ENCODE measurements around the gene DRC7.
"Not testable (repeated sequence)": the region's sequence is repeated elsewhere in the genome, so short reads cannot be mapped to it uniquely, and the experiment has no call there.

DRC7 gene

DNA sequence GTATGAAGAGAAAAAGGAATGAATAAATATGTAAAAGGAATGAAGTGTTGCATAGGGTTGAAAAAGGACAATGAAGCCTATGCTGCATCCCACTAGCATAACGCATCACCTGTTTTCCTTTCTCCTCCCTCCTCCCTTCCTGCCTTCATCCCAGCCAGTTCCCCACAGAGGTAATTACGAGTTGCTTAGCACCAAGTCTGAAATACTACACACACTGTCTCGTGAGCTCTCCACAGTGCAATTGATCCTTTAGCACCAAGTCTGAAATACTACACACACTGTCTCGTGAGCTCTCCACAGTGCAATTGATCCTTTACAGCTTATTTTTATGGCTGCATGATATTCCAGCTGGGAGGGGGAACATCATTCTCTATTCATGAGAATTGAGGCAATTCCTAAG, 1.1 kb upstream of the DRC7 start:
- DNase-seq (ENCODE audit: low read depth): no peak

DNA sequence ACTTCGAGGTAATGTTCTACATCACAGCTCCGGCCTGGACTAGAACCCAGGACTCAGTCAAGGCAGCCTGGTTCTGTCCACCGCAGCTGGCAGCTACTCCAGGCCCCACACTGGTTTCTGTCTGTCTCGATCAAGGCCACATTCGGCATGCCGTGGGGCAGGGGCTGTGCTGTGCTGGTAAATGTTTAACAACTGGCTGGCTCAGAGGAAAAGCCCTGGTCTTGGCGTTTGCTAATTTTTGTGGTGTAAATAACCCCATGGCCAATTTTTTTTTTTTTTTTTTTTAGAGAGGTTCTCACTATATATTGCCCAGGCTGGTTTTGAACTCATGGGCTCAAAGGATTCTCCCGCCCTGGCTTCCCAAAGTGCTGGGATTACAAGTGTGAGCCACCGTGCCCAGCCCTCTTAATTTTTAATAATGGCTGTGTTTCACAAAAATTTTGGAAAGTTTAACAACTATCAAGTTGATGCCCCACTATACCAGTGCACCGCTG, 328 bp upstream of the DRC7 start:
- no peak for DNase-seq (ENCODE audit: low read depth)

DNA sequence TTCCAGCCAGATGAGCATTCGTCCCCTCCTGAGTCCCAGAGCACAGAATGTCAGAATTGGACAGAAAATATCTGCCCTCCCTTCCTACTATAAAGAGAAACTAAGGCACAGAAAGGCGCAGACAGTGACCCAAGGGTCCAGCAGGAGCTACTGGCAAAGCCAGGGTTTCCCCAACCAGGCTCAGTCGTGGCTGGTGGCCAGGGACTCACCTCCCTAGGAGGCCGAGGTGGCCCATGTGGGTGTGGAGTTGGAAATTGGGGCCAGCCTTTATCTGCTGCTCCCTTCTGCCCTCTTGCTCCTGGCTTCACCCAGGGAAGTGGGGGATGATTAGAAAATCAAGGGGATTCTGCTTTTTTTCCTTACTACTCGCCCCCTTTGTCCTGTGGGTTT, 1.1 kb downstream of the DRC7 start:
- DNase-seq (ENCODE audit: low read depth): no peak

DNA sequence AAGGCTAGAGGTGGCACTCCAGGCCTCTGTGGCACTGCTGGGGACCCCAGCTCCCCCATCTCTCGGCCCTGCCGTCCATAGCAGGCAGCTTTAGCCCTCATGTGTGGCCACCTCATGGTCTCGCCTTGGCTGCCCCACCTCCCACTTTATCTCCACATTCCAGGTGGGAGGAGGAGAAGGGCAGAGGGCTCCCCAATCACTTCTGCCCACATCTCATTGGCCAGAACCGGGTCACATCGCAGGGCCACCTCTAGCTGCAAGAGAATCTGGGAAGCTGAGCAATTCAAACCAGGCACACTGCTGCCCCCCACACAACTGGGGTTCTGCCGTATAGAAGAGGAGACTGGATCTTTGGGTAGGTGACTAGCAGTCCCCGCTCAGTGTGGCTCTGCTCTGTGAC, 1.6 kb downstream of the DRC7 start:
- DNase-seq (ENCODE audit: low read depth): no peak

DNA sequence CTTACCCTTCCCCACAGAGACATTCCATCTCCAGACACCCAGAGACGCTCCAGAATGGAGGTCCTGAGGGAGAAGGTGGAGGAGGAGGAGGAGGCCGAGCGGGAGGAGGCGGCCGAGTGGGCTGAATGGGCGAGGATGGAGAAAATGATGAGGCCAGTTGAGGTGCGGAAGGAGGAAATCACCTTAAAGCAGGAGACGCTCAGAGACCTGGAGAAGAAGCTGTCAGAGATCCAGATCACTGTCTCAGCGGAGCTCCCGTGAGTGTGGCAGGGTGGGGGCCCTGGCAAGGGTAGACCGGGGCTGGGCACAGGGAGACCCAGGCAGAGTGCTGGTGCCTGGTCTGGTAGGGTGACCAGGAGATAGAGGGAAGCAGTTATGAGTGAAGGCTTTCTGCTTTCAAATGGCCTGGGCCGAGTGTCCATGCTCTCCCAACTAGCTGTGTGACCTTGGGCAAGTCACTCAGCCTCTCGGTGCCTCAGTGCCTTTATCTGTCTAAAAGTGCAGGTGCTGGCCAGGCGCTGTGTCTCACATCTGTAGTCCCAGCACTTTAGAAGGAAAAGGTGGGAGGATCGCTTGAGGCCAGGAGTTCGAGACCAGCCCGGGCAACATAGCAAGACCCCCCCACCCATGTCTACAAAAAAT, 3.4 kb downstream of the DRC7 start:
- no peak for DNase-seq (ENCODE audit: low read depth)

DNA sequence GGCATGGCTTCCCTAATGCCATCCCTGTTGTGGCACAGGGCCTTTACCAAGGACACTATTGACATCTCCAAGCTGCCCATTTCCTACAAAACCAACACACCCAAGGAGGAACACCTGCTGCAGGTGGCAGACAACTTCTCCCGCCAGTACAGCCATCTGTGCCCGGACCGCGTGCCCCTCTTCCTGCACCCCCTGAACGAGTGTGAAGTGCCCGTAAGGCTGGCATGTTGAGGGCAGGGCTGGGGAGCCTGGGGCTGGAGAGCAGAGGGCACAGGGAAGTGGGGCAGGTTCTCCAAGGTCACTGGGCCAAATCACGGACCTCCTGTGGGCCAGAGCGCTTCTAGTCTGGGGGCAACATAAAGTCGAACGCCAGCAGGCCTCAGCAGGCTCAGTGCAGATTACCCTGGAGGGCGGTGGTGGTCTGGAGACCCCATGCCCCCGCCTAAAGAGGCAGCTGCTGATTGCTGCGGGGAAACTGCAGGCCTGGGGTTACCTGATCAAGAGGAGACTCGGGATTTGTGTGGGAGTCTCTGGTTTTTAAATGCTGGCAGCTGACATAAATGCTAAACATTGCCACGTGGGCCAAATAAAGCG, 4.3 kb downstream of the DRC7 start:
- DNase-seq (ENCODE audit: low read depth): no peak

DNA sequence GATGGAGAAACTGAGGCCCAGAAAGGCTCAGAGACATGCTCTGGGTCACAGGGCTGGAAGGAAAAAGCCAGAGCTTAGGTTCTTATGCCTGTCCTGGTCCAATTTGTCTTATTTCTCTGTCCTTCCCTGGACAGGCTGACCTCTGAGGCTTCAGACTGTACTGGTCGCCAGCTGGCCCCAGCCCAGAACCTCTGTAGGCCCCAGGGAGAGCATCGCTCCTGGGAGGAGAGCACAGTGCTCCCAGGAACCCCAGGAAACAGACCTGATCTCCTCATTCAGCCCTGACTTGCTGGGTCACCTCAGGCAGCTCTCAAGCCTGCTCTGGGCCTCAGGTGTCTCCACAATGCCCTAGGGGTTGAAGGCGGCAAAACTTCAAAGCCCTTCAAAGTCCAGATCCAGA, 4.9 kb downstream of the DRC7 start:
- no peak for DNase-seq (ENCODE audit: low read depth)

DNA sequence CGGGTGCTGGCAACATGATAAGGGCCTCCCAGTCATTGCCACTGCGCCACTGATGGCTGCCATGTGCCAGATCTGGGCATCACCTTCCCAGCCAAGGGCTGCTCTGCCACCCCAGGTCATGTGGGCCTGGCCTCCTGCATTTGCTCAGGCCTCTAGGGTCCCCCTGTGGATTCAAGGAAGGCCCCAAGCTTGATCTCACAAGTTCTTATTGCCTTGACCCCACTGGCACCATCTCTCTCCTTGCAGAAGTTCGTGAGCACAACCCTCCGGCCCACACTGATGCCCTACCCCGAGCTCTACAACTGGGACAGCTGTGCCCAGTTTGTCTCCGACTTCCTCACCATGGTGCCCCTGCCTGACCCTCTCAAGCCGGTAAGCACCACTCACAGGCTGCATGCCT, 5.3 kb downstream of the DRC7 start:
- no peak for DNase-seq (ENCODE audit: low read depth)

DNA sequence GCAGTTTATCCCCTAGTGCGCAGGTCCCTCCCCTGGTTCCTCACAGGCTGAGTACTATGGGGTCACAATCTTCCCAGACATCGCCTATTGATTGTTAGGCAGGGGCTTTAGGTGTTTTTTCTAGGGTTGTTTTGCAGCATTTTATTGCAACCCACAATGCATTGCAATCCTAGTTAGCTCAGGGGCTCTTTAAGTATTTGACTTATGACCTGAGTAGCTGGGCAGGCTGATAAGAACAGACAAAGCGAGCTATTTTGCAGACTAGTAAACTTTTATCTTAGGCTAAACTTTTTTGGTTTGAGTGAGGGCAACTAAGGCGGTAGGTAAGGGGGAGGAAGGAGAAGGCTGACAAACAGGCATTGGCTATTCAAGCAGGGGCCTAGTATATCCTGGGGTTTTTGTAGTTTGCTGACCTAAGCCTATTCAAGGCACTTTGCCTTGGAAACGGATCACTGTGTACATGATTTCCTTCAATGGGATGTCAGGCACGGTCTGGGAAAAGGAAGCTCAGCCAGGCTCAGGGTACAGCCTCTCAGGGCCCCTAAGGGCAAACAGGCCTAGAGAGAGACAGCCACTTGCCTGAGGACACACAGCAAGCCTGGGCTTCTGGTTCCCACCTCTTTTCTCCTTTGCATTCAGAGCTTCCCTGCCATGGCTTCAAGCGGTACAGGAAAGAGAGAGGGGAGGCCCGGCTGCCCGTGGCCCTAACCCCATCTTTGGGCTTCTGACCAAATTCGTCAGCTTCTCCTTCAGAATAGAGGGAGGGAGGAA, 6.4 kb downstream of the DRC7 start:
- no peak for DNase-seq (ENCODE audit: low read depth)

DNA sequence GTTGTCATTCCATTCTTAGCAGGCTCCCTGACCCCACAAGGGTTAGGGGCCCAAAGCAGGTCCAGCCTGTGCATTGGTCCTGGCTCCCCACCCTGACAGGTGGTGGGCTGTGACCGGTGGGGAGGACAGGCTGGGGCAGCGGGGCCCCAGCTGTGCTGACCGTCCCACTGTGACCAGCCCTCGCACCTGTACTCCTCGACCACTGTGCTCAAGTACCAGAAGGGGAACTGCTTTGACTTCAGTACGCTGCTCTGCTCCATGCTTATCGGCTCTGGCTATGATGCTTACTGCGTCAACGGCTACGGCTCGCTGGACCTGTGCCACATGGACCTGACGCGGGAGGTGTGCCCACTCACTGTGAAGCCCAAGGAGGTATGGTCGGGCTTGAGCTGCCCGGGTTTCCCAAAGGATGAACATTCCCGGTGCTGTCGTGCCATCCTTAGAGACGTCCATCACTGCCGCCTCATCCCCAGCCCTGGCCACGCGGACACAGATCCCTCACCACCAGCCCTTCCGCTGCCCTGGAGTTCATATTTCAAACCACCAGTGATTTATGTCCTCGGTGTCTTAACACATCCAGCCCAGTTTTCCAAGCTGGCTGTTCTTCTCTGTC, 7.3 kb downstream of the DRC7 start:
- no peak for DNase-seq (ENCODE audit: low read depth)

DNA sequence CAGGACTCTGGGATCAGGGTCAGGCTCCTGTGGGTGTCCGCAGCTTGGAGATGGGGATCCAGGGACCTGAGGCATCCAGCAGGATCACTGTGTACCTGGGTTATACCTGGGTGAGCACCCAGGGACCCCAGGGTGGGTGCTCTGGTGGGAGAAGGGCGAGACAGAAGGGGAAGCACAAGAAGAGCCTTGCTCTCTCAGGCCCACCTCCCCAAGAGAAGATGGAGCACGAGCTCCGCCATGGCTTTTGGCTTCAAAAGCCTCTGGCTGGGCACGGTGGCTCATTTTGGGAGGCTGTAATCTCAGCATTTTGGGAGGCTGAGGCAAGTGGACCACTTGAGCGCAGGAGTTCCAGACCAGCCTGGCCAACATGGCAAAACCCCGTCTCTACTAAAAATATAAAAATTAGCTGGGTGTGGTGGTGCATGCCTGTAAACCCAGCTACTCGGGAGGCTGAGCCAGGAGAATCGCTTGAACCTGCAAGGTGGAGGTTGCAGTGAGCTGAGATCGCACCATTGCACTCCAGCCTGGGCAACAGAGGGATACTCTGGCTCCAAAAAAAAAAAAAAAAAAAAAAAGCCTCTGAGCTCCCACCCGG, 8.9 kb downstream of the DRC7 start:
- DNase-seq (ENCODE audit: low read depth): no peak

DNA sequence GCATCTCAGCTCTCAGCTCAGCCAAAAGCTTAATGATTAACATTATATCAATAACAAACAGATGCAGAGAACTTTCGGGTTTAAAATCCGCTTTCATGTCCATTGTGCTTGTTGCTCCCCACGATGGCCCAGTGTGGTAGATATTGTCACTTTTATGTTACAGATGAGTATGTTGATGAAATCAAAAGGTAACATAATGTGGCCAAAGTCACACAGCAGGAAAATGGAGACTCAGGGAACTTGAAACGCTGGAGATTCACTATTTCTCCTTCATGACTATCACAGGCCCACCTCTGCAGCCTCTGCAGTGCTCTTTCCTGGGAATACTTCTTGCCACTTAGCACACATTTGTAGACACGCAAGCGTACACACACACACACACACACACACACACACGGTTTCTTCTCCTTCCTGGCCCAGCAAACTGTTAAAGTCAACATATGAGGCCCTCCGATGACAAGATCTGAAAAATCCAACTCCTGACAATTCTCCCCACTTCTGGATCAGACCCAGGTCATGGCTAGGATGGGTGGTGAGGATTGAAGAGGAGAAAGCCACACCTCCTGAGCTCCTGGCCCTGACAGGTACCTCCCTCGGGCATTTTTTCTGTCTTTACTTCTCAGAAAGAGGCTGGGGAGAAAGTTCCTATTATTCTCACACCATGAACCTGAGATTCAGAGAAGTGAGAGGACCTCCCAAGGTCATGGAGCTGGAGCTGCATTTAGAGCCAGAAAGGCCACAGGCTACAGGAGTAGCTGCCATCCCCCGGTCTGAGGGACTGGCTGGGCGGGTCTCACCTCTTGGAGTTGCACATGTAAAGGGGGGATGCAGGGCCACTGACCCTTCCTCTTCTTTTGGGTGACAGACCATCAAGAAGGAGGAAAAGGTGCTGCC, 9.7 kb downstream of the DRC7 start:
- no peak for DNase-seq (ENCODE audit: low read depth)

DNA sequence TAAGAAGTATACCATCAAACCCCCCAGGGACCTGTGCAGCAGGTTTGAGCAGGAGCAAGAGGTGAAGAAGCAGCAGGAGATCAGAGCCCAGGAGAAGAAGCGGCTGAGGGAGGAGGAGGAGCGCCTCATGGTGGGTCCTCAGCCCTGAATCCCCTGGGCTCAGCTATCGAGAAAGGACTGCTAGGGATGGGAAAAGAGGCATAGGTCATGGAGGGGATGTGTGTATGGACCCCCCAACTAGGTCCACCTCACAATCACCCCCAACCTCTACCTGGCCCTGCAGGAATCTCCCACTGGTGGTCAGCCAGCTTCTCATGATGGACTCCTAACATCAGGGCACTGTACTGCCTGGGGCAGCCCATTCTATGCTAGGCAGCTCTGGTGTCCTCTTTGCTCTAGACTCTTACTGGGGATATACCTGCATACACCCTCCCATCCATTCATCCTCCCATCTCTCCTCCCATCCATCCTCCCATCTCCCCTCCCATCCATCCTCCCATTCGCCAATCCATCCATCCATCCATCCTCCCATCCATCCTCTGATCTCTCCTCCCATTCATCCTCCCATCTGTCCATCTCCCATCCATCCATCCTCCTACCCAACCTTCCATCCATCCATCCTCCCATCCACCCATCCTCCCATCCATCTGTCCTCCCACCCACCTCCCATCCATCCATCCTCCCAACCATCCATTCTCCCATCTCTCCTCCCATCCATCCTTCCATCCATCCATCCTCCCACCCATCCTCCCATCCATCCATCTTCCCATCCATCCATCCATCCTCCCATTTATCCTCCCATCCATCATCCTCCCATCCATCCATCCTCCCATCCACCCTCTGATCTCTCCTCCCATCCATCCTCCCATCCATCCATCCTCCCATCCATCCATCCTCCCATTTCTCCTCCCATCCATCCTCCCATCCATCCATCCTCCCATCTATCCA, 10.6 kb downstream of the DRC7 start:
- DNase-seq (ENCODE audit: low read depth): no peak

DNA sequence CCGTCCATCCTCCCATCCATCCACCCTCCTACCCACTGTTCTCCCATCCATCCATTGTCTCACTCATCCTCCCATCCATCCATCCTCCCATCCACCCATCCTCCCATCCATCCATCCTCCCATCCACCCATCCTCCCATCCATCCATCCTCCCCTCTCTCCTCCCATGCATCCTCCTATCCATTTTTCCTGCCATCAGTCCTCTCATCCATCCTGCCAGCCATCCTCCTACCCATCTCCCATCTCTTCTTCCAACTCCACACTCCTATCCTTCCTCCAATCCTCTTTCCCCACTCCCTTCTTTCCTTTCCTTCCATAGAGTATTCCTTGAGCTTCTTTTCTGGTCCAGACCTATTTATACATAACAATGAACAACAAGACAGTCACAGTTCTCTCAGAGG, 12.1 kb downstream of the DRC7 start:
- DNase-seq (ENCODE audit: low read depth): no peak

DNA sequence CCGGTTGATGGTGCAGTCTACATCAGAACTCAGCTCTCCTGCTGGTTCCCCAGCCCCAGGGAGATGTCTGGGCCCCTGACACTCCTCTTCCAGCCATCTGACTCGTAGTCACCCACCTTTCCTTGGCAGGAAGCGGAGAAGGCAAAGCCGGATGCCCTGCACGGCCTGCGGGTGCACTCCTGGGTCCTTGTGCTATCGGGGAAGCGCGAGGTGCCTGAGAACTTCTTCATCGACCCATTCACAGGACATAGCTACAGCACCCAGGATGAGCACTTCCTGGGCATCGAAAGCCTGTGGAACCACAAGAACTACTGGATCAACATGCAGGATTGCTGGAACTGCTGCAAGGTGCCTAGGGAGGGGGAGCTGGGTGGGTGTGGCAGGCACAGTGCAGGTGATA, 12.7 kb downstream of the DRC7 start:
- no peak for DNase-seq (ENCODE audit: low read depth)

DNA sequence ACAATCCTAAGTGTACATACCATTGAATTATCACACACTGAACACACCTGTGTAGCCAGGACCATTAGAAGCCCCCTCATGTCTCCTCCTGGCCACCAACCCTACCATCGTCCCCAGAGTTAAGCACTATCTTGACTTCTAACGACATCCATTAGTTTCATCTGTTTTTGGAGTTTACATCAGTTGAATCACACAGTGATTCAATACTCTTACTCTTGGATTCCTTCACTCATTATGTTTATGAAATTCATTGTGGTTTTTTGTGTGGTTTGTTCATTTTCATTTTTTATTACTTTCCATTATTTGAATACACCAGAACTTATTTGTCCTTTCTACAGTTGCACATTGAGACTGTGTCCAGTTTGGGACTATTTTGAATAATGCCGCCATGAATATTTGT, 13.6 kb downstream of the DRC7 start:
- DNase-seq (ENCODE audit: low read depth): no peak

DNA sequence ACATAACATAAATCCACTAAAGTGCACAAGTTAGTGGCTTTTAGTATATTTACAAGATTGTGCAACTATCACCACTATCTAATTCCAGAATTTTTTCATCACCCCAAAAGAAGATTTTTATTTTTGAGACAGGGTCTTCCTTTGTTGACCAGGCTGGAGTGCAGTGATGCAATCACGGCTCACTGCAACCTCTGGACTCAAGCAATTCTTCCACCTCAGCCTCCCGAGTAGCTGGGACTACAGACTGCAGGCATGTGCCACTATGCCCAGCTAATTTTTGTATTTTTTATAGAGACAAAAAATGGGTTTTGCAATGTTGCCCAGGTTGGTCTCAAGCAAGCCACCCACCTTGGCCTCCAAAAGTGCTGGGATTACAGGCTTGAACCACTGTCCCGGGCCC, 15.1 kb downstream of the DRC7 start:
- DNase-seq (ENCODE audit: low read depth): no peak

DNA sequence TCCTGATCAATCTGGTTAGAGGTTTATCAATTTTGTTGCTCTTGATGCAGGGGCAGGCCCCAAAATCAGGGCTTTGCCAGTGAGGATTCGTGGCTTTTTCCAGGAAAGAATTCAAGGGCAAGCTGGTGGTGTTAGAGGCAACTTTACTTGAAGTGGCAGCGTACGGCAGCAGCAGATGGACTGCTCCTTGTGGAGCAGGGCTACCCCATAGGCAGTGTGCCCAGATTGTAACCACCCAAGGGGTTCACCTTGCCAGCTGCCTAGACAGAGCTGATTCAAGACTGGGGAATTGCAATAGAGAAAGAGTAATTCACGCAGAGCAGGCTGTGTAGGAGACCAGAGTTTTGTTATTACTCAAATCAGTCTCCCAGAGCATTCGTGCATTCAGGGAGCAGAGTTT, 16.7 kb downstream of the DRC7 start:
- no peak for DNase-seq (ENCODE audit: low read depth)

DNA sequence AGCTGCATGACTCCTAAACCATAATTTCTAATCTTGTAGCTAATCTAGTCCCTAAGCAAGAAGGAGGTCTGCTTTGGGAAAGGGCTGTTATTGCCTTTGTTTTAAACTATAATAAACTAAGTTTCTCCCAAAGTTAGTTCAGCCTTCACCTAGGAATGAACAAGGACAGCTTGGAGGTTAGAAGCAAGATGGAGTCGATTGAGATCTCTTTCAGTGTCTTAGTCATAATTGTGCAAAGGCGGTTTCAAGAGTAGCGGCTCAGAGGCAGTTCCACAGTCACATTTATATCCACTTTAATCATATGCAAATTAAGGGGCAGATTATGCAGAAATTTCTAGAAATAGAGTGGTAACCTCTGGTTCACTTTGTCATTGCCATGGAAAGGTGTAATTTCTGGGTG, 17.4 kb downstream of the DRC7 start:
- no peak for DNase-seq (ENCODE audit: low read depth)

DNA sequence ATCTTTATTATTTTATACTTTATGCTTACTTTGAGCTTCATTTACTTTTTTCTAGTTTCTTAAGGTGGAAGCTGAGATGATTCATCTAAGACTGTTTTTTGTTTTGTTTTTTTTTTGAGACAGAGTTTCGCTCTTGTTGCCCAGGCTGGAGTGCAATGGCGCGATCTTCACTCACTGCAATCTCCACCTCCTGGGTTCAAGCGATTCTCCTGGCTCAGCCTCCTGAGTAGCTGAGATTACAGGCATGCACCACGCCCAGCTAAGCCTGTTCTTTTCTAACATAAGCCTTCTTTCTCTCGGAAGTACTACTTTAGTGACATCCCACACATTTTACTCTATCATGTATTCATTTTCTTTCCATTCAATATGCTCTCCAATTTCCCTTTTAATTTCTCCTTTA, 18.0 kb downstream of the DRC7 start:
- not testable (repeated sequence) for DNase-seq (ENCODE audit: low read depth)

Measured in fibroblast of gingiva (primary cell).